Kidney tubule cell (primary cell): ENCODE data around the gene BICRAL.
"Not testable (repeated sequence)": the region's sequence is repeated elsewhere in the genome, so short reads cannot be mapped to it uniquely, and the experiment has no call there.

Experiments used
- DNase-seq: peaks from one replicate; pipeline ENCODE4 v3.0.0-alpha.2; 2018; ENCODE audit warnings: low spot score

The BICRAL gene

DNA sequence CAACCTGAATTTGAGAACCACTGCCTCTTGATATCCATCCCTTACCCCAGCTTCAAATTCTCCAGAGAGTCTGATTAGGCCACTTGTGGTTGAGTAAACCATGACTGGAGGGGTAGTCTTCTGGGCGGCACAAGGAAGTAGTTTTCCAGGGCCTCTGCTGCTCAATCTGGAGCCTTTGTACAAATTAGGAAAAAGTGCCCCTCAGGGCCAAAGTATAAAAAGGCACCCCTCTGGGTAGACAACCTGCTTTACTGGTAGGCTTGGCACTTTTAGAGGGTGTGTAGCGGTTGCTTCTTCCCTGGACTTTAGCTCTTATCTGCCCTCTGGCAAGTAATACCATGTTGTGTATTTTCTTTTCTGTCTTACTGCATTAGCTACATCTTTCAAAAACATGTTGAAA, 64.7 kb downstream of the BICRAL start:
- DNase-seq, result no peak

DNA sequence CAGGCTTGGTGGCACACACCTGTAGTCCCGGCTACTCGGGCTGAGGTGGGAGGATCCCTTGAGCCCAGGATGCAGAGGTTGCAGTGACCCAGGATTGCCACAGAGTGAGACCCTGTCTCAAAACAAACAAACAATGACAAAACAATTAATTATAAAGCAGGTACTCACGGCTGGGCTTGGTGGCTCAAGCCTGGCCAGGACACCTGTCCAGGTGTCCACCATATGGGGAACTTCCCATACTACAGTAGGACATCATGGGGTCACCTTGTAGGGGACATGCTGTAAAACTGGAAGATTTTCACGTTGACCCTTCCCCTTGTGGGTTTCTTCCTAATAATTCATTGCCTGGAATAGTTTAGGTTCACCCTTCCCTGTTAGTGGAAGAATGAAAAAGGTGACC, 66.8 kb downstream of the BICRAL start:
- DNase-seq, result no peak

DNA sequence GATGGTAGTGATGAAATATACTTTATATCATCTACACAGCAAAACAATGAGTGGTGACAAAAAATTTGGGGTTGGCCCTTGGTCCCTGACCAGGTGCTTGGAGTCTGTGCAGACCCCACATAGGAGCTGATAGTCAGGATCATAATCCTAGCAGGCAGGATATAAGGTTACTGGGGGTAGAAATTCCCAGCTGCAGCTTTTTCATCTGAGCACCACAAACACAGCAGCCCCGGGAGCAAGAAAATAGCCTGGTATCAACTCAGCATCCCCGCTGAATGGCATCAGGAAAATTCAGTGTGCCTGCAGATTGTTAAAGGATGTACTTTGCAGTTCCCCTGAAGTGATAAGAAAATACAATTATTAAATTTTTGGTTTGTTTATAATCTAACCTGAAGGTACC, 69.7 kb downstream of the BICRAL start:
- DNase-seq, result no peak

DNA sequence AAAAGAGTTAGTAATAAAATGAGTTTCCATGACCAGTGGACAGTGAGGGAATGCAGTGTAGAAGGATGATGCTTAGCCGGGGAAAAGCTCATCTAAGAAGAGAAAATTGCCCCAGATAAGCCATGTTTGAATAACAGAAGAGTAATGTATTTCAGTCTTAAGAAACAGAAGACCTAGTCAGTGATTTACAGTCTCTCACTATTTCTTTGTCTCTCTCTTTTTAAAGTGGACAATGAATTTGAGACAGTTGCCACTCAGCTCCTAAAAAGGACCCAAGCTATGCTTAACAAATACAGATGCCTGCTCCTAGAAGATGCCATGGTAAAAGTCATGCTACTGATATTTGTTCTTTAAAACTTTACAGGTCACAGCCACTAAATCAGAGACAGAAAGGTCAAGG, 78.2 kb downstream of the BICRAL start:
- no peak for DNase-seq

DNA sequence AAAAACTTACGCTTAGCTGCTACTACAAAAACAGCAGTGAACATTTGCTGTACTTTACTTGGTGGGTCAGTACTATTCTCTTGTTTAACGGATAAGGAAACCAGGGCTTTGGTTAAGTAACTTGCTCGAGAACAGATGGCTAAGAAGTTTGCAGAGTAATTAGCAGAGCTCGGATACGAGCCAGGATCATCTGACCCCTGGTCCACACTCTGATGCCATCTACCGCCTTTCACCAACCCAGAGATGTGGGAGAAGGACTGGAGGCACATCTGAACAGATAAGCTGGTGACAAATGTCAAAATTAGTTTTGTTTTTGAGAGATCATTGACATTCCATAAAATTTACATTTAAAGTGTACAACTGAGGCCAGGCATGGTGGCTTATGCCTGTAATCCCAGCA, 78.6 kb downstream of the BICRAL start:
- DNase-seq, result no peak

DNA sequence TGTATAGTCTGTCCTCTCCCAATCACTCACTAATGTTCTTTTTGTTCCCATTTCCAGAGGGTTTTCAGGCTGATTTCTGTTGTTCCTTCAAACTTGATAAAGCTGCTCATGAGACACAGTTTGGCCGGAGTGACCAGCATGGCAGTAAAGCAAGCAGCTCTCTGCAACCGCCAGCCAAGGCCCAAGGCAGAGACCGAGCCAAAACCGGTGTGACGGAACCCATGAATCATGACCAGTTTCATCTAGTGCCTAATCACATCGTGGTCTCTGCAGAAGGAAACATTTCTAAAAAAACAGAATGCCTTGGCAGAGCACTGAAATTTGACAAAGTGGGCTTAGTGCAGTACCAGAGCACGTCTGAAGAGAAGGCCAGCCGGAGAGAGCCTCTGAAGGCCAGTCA, 82.8 kb downstream of the BICRAL start:
- DNase-seq, result no peak

DNA sequence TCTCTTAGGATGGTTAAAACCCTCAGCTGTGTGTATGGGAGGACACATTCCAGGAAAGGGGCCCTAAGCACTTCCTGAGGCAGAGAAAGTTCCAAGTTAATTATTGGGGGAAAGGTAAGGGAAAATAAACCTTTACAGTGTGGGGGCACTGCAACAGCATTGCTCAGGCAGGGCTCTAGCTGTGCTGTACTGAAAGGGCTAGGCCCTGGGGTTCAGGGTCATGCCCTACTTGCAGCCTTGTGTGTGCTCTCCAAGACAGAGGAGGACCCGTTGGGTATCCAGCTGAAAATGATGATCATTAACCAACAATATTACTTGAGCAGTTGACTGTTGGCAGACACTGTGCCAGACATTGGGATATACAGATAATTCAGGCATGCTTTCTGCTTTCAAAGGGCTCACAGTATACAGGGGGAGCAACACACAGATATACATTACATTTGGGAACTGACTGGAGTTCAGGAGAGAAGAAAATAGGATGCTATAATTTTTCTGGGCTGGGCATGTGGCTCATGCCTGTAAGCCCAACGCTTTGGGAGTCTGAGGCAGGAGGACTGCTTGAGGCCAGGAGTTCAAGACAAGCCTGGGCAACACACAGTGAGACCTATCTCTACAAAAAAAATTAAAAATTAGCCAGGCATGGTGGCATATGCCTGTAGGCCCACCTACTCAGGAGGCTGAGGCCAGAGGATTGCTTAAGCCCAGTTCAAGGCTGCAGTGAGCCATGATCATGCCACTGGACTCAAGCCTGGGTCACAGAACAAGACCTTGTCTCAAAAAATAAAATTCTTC, 88.5 kb downstream of the BICRAL start:
- no peak for DNase-seq

DNA sequence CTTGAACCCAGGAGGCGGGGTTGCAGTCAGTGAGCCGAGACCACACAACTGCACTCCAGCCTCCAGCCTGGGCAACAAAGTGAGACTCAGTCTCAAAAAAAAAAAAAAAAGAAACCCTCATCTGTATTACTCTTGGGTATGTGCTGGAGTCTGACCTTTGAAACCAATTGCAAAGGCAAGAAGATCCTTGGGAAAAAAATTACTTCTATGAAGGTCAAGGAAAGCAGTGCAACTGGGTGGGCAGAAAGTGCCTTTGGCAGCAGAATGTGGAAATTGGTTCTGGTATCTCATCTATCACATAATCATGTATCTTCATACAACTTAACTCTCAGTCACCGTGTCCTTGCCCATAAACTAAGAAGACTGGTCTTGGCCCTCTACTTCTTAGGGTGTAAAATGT, 89.9 kb downstream of the BICRAL start:
- no peak for DNase-seq

DNA sequence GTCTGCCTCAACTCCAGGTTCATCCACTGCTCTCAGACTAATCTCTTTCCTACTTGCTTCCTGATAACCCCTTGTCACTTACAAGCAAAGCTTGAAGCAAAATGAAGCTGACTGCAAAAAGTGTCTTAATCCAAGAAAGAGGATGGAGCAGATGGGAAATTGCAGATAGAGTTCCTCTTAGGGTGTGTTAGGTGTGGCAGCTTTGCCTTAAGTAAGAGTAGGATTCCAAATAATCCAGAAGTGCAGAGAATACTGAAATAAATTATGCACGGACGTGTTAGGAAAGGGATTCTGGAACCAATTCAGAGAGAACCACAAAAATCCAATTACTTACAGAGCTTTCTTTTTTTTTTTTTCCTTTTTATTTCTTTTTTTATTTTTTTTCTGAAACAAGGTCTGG, 91.5 kb downstream of the BICRAL start:
- DNase-seq, result no peak

DNA sequence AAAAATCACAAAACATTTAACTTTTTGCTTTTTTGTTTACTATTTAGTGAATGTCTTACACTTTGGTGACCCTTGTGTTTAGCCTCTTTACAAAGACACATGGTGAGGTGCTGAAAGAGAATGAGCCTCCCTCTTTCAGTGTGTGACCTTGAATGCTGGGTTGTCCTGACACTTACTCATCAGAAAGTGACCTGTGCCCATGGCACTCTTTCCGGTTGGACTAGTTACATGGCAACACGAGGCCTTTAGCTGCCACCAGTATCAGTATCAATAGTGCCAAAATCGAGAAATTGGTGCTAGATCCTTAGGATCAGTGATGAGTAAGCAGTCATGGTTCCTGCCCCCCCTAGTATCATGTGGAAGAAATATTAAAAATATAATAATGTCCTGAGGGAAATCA, 95.8 kb downstream of the BICRAL start:
- peak; percentile 8 for DNase-seq

DNA sequence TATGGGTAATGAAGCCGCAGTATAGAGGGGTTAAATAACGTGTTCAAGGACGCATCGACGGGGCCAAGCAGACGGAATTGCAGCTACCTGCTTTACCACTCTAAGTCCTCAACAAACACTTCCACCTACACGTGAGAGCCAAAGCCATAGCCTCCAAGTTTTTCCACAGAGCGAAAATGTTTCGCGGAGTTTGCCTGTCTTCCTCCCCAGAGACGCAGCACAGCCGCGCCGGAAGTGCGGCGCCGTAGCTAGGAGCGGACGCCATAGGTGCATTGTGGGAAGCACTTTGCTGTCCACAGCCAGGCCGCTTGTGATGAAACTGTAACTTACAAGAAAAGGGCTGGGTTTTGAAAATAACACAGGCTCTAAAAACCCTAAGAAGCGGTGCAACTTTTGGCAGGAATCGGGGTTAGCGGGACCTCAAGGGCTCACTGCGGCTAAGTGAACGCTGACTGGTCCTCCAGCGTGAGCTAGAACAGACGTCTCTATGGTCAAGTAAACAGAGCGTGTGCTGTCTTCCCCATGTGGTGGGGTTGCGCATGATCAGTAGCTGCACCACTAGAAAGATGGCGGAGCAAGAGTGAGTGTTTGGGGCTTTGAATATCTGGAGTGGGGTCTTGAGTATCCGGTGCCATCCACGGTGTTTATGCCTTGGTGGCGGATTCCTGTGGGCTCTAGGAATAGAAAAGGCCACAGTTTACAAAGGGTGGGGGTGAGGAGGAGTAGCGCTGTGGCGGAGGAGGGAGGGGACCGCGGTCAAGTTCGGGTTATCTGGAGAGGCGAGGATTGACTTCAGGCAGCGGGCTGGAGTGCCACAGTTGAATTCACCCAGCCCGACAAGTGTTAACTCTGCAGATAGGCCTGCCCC, 97.8 kb downstream of the BICRAL start, which contains the start of gene RPL7L1:
Gene RPL7L1, plus strand, starts transcription at position 245 of the 868 bp plus-strand sequence. Its CDS starts 295 bp downstream, at position 540.
- DNase-seq, result peak; percentile 91

DNA sequence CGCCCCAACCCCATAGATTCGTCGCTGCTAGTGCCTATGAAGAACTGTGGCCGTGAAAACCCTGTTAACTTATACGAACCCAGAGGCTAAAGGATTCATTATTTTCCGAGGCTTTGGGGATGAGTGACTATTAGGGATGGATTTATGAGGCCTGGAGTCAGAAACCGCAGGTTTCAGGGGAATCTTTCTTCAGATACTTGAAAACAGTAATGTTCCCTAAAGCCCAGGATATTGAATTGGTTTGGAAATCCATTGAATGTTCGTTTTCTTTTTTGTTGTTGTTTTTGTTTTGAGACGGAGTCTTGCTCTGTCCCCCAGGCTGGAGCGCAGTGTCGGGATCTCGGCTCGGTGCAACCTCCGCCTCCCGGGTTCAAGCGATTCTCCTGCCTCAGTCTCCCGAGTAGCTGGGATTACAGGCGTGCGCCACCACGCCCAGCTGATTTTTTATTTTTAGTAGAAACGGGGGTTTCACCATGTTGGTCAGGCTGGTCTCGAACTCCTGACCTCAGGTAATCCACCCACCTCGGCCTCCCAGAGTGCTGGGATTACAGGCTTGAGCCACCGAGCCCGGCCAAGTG, 98.5 kb downstream of the BICRAL start:
- DNase-seq, result not testable (repeated sequence)

DNA sequence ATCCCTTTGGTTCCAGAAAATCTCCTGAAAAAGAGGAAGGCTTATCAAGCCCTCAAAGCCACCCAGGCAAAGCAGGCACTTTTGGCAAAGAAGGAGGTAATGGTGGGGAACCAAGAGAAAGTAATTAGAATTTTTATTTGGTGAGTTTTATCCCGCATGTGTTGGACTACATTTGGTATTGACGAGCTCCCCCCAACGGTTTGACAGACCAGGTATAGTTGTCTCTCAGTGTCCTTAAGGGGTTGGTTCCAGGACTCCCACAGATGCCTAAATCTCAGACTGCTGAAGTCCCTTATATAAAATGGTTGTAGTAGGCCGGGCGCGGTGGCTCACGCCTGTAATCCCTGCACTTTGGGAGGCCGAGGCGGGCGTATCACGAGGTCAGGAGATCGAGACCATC, 99.0 kb downstream of the BICRAL start:
- DNase-seq, result not testable (repeated sequence)

DNA sequence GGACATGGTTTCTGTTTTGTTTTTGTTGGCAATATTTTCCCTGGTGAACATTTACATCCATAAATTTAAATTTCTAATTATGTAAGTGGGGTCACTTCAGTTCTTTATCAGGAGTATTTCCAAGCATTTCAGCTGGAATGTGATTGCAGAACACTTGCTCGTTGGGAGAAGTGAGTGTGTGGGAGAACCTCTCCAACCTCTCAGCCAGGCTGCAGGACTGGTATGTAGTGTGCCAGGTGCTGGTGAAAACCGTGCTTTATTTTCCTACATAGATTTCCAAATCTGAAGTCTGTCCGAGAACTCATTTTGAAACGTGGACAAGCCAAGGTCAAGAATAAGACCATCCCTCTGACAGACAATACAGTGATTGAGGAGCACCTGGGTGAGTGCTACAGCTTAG, 103.8 kb downstream of the BICRAL start:
- DNase-seq, result no peak

DNA sequence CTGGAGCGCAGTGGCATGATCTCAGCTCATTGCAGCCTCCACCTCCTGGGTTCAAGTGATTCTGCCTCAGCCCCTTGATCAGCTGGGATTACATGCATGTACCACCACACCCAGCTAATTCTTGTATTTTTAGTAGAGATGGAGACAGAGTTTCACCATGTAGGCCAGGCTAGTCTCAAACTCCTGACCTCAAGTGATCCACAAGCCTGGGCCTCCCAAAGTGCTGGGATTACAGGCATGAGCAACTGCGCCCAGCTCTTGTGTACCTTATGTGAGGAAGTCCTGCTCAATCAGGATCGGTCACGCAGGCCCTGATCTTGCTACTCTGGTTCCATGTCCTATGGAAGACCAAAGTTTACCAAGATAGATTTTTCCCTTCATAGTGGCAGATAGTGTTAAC, 106.3 kb downstream of the BICRAL start:
- not testable (repeated sequence) for DNase-seq

DNA sequence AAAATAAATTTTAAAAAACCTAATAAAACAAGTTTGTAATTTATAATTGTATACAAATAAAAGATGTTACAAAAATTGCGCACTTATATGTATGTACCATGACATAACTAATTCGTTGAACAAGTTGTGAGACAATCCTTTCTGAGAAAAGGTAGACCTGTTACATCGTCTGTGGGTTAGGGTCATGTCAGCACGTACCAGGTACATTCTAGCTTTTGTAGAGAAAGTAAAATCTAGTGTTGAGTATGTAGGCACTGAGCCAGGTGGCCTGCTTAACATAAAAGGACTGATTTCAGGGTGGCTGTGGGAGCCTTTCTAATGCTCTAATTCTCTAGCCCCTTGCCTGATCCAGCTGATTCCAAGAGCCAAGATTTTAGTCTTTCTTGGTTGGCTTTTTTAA, 108.0 kb downstream of the BICRAL start:
- DNase-seq, result no peak

DNA sequence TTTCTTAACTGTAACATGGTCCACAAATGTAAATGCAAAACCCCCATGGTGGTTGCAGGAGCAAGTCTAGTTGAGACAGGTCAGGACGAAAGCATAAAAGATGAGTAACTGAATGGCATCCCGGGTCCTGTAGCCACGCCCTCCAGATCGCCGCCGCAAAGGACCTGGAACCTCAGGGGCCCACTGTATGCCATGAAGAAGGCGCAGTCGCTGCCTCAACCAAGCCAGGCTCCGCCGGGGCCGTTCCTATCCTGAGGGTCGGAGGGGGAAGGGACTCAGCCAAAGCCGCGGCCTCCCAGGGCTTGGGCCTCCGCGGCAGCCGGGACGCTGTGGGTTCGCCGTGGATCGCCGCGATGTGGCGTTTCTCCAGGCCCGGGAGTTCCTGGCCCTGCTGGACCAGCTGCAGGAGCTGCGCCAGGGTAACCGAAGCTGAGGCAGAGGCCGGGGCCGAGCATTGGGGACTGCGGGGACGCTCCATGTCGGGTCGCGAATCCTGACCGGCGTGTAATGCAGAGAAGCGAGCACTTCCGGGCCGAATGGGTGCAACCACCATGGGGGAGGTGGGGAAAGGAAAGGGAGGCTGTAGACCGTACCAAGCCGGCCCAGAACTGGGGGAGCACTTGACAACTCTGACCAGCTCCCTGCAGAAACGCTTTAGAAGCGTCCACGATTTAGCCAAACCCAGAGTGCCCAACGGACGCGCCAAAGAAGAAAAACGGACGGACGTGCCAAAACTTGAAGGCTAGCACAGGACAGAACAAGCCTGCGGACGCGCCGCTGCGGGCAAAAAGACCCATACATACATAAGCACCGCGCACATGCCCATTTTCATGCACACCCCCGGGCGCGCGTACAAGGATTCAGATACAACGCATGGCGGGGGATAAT, 108.7 kb downstream of the BICRAL start:
- peak; percentile 95 for DNase-seq

DNA sequence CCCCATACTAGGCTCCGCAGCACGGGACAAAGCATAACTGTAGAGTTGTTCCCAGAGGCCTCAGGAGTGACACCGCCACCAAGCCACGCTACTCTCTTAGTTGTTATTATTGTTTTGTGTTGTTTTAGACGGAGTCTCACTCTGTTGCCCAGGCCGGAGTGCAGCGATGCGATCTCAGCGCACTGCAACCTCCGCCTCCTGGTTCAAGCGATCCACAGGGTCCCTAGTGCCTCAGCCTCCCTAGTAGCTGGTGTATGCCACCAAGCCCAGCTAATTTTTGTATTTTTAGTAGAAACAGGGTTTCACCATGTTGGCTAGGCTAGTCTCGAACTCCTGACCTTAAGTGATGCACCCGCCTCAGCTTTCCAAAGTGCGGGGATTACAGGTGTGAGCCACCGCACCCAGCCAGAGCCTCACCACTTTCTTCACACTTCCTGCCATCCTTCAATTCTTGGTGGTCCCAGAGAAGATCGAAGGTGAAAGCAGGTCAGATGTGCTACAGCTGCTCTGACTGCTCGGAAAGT, 109.4 kb downstream of the BICRAL start:
- no peak for DNase-seq

DNA sequence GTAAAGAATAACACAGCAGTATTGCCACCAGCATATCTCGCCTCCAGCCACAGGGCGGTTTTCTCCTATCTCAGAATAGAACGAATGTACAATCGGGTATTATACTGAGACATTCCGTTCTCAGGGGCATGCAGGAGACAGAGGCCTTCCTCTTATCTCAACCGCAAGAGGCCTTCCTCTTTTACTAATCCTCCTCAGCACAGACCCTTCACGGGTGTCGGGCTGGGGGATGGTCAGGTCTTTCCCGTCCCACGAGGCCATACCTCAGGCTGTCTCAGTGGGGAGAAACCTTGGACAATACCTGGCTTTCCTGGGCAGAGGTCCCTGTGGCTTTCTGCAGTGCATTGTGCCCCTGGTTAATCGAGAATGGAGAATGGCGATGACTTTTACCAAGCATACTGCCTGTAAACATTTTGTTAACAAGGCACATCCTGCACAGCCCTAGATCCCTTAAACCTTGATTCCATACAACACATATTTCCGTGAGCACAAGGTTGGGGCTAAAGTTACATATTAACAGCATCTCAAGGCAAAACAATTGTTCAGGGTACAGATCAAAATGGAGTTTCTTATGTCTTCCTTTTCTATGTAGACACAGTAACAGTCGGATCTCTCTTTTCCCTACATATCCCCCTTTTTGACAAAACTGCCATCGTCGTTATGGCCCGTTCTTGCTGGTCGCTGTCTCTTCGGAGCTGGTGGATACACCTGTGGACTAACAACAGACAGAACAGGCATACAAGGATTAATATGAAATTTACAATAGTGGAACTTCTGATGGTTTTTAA, 112.4 kb downstream of the BICRAL start:
- DNase-seq, result not testable (repeated sequence)

DNA sequence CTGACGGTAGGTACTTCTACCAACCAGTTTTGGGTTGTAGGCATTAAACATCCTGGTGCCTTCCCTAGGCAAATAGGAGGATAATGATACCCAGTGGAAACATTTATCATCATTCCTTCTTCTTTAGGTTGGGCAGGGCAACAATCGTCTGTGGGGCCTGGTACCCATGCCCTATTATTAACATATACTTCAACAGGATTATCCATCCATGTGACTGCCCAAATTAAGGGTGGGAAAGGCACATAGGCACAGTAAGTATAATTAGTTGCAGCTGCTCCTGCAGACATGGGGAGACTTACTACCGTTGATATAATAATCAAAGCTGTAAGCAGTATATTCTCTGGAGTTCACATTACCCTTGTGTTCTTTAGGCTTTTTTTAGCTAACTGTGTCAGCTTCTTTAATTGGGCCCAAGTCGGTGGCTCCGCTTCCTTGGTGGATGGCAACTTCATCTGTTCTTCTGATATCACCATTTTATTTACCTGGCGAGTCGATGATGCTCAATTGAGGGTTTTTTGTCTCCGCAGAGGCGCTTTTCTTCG, 114.4 kb downstream of the BICRAL start:
- no peak for DNase-seq
